Dedifferentiated amniotic fluid mesenchymal stem cell (primary cell): ENCODE measurements around the gene SLC39A11.

Source experiments
- DNase-seq: peaks from one replicate; pipeline ENCODE4 v3.0.0-alpha.2; 2016; ENCODE audit errors: extremely low spot score

The SLC39A11 gene

GRCh38 chr17:72749119-72749572 lies 343.3 kb downstream of the SLC39A11 start:
- no peak for DNase-seq

DNA sequence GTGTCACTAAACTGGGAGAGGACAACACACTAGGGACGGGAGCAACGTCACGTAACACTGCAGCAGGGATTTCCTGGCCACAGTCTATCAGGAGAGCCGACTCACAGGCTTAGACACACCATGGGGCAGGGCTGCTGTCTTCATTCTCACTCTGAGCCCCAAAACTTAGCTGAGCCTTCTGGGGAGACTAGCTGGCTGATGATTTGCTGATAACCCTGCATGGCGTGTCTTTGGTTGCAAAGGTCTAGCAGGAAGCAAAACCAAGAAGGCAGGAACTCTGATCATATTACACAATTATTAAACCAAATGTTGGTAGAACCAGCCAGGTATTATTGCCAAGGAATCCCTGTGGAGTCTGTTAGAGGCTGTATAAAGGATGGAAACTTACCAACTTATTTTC lies 345.0 kb downstream of the SLC39A11 start:
- no peak for DNase-seq

DNA sequence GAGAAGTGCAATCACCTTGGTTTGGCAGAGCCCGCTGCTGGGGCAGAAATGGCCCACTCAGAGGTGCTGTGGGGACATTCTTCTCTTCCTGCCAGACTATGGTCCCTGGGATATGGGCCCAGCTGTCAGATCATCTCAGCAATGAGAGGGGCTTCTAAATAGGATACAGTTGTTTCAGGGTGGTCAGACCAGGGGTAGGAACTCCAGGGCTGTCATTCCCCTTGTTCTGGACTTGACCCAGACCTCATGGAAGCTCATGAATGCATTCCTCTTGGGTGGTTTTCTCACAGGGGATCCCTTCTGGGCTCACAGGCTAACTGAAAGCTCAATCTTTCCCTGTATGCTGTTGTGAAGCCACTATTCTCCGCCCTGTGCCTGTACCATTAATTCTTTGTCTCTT lies 347.2 kb downstream of the SLC39A11 start:
- no peak for DNase-seq

- no peak for DNase-seq
These were observed 349.4 kb downstream of the SLC39A11 start for GRCh38 chr17:72743037-72743467.

DNA sequence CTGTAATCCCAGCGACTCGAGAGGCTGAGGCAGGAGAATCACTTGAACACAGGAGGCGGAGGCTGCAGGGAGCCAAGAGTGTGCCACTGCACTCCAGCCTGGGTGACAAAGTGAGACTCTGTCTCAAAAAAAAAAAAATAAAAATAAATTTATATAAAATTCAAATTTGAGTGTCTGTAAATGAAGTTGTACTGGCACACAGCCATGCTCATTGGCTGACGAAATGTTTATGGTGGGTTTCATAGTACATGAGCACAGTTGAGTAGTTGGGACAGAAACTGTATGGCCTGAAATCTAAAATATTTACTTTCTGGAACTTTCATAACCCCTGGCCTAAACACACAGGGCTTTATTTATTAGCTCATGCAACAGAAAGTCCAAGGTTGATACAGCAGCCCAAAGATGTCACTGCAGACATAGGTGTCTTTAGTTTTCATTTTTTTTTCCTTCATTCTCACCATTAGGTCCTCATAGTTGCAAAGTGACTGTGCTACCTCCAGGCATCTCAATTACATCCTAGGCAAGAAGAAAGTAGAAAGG lies 355.3 kb downstream of the SLC39A11 start:
- DNase-seq: no peak

GRCh38 chr17:72735592-72735991 lies 356.9 kb downstream of the SLC39A11 start:
- DNase-seq: no peak

DNA sequence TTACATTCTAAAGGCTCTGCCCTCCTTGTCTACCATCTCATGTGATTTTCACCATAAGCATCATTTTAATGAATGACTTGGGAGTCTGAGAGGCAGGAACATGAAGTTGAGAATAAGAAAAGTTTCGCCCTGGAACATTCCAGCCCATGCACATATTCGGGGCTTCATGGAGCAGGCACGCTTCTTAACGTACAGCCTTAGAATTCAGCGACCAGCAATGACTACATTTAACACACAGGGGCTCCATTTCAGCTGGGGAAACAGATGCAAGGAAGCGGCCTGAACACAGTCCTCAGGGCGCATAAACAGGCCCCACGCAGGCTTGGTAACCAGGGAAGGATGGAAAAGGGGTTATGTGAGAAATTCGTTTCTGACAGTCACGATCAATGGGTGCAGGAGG lies 357.4 kb downstream of the SLC39A11 start:
- DNase-seq: no peak

- DNase-seq: no peak
These were observed 357.9 kb downstream of the SLC39A11 start for GRCh38 chr17:72734613-72735012.

DNA sequence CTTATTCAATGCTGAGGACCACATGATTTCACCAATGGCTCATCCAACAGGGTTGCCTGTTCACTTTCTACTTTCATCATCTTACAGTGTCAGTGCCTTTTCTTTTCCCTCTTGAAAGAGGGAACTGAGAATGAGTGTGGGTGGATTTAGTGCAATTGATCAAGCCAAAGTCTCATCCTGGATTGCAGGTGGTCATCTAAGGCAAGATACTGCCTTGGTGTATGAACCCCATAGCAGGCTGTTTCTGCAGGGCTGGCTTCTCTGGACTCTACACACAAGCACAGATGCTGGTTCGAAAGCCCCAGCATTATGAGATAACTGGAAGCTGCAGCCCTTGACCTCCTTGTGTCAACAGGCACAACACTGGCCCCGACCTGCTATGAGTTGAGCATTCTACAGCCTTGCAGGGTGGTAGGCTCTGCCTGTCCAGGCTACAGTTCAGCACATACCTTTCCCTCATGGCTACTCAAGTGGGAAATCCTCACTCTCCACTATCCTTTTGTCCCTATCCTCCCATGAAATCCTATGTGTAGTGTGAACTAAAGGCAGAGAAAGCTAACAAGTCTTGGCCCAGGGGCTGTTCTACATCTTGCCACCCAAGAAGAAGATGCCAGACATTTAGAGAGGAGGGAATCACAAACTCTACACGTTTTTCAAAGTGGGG lies 358.7 kb downstream of the SLC39A11 start:
- no peak for DNase-seq

- DNase-seq: no peak
These were observed 359.4 kb downstream of the SLC39A11 start for GRCh38 chr17:72732893-72733618.

DNA sequence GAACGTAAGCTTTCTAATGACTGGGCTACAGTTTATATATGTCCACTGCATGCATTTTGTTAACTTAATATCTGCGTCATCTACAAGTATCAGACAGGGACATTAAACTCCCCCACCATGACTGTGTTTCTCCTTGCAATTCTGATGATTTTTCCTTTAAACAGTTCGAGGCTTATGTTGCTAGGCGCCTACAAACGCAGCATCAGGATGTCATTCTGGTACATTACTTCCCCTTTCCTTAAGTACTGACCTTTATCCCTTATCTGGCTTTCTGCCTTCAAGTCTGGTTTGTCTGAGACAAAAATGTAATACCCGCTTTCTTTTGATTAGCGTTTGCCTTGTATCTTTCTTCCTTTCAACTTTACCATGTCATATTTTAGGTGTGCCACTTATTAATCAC lies 362.4 kb downstream of the SLC39A11 start:
- DNase-seq: no peak

DNA sequence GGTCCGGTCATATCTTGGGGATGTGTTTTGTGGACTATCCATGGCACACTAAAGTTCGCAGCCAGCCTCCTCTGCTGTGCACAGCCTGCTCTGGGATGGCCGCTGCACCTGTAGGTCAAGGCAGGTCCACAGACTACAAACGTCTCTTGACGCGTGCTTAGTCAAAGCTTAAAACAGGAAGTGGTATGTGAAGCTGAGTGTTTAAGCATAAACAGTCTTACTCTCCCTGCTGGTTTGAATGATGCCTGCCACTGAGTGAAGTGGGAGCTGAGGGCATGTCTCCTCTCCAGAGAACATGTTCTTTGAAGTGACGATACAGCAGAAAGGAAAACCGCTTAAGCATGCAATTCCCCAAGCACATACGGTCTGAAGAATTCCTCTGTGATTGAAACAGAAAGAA lies 365.6 kb downstream of the SLC39A11 start:
- DNase-seq: no peak

DNA sequence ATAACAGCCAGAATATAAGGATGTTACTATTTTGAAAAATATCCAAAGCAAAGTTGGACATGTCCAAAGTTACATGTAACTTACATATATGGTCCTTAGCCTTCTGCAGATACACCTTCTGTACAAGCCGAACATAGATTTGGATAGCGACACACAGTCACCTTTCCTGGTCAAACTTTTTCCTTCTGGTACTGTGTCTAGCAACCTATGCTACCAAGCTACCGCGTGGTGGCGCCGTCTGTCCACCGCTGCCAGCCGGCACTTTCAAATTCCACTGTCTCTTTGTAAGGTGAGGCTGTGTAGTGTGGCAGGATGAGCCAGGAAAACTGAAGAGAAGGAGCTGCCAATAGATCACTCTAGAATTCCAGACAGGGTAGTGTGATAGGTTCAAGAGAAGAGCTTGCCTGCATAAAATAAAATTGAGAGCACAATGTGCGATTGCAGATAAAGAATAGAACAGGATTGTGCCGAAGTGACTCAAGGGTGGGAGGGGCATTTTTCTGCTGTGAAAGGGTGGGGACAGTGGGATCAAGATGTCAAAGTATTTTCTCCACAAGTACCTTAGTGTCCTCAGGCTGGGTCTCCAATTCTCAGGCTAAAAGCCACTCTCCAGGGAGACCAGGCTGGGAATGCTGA lies 366.9 kb downstream of the SLC39A11 start:
- DNase-seq: no peak

DNA sequence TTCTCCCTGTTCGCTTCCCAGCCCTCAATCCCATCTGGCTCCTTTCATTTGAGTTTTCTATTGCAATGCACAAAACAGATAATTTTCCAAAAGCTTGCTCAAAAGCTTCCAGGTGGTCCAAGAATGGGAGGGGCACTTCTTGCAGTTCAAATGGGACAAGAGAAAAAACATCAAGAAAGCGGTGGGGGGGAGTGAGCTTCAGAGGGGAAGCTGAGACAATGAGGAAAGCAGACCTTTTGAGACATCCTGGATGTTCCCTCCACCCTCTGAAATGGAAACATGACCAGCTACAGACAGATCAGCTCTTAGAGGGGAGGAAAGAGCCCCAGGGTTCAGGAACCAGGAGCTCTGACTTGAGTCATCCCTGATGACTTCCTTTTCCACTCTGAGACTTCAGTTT lies 368.2 kb downstream of the SLC39A11 start:
- DNase-seq: no peak

DNA sequence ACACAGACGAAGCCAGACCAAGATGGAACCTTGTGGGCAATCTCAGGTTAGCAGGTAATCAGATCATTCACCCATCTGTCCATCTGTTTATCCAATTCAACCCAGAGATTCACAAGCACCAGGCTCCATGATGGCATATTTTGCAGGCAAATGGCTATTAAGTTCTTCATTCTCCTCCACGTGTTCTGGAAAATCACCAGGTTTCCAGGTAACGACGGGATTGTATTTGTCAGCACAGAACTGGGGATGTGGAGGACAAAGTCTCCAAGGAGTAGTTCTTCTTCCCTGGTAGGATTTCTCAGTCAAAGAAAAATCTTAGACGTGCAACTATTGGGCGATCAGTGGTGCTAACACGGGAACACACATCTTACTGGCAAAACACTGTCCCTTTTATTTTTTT lies 368.8 kb downstream of the SLC39A11 start:
- DNase-seq: no peak

DNA sequence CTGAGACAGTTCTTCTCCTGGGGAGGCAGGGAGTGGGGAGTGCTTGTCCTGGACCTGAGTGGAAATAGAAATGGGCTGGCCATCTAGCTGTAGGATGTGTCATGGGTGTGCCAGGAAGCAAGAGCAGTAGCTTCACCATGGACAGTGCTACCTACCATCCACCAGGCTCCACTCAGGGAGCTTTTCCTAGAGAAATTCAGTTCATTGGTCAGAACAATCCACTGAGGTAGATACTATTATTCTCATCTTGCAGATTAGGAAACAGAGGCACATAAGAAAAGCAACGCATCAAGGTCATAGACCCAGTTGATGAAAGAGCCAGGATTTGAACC lies 372.0 kb downstream of the SLC39A11 start:
- DNase-seq: no peak

DNA sequence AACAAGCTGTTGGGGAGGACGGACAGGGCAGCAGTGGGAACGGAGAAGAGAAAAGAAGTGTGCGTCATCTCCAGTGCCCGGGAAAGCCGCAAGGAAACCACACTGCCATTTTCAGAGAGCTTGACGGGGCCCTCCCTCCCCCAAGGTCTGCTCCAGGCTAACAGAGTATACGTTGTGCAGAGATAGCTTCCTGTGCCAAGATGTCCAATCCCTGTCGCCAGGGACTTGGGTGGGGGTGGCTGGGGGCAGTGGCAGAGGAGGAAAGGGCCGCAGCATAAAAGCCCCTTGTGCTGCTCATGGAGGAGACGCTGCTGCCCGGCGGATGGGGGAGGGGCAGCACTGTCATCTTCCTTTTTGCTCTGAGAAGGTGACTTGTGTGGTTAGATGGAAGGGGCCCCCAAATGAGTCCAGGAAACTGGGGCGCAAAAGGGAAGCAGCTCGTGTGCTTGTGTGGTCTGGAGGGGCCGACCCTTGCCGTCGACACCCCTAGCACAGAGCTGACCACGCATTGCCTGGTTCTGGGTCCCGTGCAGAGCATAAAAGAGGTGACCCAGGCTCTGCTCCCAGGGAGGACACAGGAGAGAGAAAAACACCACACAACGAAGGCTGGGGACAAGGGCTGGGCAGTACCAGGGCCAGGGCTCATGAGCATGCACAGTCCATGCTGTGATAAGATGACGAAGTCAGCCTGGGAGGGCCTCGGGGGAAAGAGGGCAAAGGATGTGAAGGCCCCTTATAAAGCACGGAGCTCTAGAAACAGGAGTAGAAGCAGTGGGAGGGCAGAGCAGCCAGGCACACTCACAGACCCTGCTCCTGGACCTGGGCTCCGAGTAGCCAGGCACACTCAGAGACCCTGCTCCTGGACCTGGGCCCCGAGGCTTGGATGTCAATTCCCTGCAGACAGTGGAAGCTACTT lies 372.7 kb downstream of the SLC39A11 start:
- no peak for DNase-seq

GRCh38 chr17:72719206-72719577 lies 373.3 kb downstream of the SLC39A11 start:
- no peak for DNase-seq

DNA sequence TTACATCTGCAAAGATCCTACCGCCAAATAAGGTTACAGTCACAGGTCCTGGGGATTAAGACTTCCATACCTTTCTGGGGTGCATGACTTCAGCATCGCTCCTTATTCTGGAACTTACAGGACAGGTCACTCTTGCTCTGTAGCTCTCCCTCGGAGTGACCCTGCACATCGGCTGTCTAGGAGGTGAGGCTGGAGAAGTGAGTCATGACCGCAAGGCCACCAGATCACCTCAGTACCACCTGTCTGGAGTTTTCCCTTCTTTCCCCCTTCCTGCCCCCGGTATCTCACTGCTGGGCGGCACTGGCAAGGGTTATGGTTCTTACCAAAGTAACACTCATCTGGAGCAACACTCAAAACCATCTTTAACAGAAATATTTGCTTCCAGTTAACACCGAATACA lies 374.8 kb downstream of the SLC39A11 start:
- no peak for DNase-seq

DNA sequence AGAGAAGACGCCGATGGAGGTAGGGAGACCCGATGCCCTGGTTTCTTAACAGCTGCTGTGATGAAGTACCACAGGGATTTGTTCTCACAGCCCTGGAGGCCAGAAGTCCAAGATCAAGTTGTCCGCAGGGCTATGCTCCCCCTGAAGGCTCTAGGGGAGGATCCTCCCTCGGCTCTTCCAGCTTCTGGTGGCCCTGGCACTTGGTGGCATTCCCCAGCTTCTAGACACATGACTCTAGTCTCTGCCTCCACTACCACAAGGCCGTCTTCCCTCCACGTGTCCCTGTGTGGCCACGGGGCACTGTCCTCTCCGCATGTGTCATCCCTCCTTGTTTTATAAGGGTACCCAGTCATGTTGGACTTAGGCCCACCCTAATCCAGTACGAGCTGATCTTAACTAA lies 375.2 kb downstream of the SLC39A11 start:
- no peak for DNase-seq

- peak; percentile 87 for DNase-seq
These were observed 376.4 kb downstream of the SLC39A11 start for GRCh38 chr17:72715906-72716572.
